HG03025 (cell line): Measurements from ENCODE around the gene METRN.
A peak's percentile ranks its signal among the peaks of the same experiment; 100 is the strongest.

ENCODE experiments used
- ATAC-seq: cut with Tn5 transposase; IDR thresholded peaks from one replicate; pipeline ENCODE4 v1.9.1; 2021; ENCODE audit warnings: mild to moderate bottlenecking, moderate library complexity; ENCODE audit not compliant: unreplicated experiment, low FRiP score

Gene METRN

DNA sequence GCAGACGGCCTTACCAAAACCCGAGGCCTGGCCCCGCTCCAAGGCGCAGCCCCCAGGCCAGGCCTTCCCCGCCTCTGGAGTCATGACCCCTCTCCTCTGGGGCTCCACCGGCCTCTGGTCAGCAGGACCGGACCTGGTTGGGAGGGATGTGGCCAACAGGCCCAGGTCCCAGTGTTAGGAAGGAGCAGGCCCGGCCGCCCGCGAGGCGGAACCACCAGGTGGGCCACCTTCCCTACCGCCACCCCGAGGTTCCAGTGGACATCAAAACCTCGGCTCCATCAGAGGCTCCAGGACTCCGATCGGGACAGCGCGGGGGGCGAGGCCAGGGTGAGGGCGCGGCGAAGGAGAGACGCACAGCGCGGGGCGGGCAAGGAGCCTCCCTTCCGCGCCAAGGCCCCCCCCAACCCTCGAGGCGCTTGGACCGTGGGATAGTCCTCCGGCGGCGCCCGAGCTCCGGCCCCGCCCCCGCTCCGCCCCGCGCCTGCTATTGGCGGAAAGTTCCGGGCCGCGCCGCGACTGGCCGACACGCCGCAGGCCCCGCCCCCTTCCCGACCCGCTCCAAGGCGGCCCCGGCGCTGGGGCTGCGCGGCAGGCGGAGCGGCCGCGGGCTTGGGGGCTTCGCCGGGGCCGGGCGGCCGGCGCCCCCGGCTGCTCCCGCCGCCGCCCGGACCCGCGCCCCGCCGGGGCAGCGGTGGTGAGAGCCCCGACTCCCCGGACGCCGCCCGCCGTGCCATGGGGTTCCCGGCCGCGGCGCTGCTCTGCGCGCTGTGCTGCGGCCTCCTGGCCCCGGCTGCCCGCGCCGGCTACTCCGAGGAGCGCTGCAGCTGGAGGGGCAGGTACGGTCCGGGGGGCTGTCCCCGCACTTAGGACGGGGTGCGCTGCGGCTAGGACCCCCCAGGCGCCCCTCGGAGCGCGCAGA, at the start of gene METRN:
TSS of gene METRN (plus strand) at position 561 of the 919 bp plus-strand sequence. CDS start at position 733, 172 bp downstream.
- peak; percentile 47 for ATAC-seq

DNA sequence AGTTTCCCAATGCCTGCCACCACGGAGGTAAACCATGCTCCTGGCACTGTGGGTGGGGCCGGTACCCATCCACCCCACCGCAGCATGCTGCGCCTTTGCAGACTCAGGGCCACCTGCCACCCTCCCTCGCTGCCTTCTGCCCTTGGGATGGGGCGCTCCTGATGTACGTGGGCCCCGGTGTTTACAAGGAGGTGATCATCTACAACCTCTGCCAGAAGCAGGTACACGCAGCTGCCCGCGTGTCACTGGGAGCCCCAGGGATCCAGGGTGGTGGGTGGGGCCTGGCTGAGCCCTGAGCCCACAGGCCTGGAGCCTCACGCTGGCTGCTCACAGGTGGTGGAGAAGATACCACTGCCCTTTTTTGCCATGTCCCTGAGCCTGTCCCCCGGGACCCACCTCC, 48.3 kb upstream of the METRN start:
- no peak for ATAC-seq

DNA sequence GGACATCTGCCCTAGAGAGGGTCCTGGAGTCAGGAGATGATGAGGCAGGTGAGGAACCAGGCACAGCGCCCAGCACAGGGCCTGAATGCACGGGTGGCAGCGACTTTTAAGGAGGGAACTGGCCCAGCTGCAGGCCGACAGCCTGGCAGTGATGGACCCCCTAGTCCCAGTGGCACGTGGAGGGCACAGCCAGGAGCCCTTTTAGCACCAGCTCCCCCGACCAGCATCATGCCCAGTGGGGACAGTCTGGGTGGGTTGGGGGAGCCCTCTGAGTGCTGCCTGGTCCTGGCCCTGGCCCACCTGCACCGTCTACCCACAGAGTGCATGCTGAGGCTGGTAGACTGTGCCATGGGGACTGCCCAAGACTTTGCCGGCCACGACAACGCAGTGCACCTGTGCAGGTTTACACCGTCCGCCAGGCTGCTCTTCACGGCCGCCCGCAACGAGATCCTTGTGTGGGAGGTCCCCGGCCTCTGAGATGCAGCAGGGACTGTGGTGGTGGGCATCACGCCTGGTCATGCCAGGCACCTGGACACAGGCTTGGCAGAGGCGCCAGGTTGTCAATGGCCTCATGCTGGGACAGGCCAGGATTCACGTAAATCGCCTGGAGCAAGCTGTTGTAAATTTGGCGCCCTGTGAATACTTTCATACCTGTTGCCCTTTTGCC, 47.7 kb upstream of the METRN start:
- no peak for ATAC-seq

DNA sequence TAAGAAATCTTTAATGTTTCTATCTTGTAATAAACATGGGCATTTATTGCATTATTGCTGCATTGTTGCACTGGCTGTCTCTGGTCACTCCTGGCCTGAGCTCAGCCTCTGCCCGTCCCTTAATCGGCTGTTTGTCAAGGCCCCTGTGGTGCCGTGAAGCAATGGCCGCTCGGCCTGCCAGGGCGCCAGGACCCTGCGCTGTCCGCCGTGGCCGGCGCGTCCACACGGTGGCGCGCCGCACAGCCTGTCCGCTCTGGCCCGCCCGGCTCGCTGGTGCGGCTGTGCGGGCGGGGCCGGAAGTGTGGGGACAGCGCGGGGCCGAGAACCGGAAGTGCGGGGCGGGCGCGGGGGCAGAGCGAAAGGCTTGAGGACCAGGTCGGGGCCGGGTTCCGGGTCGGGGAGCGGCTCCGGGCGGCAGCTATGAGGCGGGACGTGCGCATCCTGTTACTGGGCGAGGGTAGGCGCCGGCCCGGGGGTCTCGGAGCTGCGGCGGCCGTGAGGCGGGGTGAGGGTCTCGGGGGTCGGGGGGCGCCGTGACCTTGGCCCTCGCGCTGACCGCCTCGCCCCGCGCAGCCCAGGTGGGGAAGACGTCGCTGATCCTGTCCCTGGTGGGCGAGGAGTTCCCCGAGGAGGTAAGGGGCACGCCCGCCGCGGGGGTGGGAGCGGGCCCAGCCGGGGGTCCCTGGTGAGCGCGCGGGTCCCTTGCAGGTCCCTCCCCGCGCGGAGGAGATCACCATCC, 47.0 kb upstream of the METRN start, which contains the start of gene RHOT2:
TSS of gene RHOT2 (plus strand) at position 353 of the 739 bp plus-strand sequence. CDS start at position 421, 68 bp downstream.
- peak; percentile 58 for ATAC-seq

DNA sequence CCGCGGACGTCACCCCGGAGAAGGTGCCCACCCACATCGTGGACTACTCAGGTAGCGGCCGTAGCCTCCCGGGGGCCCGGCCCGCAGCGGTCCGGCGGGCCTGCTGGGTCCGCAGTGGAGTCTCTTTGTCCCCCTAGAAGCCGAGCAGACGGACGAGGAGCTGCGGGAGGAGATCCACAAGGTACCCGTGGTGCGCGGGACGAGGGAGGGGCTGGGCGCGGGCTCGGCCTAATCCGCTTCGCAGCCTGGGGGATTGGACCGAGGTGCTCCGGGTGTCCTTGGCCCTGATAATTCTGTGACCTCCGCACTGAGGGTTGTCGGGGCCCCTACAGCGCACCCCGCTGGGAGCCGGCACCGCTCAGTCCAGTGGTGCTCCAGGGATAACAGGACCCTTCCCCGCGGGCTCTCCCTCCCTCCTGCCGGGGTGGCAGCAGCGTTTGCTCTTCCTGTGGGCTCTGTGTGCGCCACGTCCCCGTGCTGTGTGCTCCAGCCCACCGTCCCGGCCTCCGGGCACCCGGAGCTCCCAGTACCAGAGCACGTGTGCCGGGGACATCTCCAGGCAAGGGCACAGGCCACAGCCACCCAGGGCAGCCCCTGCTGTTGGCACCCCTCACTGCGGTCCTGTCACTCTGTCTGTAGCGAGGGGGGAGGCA, 46.3 kb upstream of the METRN start:
- ATAC-seq, result peak; percentile 16

DNA sequence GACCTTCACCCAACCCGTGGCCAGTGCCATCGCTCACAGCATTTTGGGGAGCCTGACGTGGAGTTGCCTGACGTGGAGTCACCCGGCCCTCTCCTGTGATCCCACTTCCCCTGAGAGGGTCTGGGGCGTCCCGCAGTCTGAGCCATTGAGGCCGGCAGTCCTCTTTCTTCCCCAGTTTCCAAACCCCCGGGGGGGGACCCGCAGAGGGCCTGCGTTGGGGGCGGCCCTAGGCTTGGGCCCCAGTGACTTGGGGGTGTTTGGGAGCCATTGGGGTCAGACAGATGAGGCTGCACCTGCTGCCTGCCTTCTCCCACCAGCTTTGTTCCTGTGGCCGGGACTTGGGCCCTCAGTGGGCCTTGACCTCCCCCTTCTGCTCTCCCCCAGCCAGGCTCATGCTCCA, 45.3 kb upstream of the METRN start:
- ATAC-seq, result no peak

DNA sequence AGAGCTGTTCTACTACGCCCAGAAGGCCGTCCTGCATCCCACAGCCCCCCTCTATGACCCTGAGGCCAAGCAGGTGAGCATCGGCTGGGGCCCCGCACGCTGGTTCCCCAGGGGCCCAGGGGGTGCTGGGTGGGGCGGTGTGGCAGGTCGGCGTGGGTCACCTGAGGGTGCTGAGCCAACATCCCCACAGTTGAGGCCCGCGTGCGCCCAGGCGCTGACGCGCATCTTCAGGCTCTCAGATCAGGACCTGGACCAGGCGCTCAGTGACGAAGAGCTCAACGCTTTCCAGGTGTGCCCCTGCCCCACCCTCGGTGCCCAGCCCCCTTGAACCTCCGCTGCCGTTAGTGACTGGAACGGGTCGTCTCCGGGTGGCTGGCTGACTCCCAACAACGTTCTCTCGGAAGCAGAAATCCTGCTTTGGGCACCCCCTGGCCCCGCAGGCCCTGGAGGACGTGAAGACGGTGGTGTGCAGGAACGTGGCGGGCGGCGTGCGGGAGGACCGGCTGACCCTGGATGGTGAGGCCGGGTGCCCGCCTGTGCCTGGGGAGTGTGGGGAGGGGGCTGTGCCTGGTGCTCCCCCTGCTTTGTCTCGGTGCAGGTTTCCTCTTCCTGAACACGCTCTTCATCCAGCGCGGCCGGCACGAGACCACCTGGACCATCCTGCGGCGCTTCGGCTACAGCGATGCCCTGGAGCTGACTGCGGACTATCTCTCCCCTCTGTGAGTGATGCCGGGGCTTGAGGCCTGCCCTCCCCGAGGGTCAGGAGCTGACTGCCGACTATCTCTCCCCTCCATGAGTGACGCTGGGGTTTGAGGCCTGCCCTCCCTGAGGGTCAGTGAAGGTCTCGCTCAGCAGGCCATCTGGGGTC, 44.2 kb upstream of the METRN start:
- ATAC-seq, result no peak

DNA sequence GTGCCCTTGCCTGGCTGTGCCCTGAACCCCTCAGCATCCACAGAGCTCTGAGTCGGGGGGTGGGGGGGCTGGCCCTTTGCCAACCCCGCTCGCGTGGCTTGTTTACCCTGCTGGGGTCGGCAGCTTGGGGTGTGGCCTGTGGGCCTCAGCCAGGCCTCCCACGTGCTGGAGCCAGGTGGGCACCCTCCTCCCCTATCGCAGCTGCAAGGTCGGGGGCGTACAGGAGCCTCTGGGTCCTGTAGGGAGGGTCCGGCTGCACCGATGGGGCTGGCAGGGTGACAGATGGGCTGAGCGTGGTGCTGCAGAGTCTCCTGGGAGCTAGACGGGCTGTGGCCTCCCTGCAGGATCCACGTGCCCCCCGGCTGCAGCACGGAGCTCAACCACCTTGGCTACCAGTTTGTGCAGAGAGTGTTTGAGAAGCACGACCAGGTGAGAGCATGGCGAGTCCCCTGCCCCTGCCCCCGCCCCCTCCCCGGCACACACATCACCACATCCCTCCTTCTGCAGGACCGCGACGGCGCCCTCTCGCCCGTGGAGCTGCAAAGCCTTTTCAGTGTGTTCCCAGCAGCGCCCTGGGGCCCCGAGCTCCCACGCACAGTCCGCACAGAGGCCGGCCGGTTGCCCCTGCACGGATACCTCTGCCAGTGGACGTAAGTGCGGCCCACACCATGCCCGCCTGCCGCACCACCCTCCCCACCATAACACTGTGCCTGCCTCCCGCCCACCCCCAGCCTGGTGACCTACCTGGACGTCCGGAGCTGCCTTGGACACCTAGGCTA, 43.4 kb upstream of the METRN start:
- ATAC-seq, result no peak

DNA sequence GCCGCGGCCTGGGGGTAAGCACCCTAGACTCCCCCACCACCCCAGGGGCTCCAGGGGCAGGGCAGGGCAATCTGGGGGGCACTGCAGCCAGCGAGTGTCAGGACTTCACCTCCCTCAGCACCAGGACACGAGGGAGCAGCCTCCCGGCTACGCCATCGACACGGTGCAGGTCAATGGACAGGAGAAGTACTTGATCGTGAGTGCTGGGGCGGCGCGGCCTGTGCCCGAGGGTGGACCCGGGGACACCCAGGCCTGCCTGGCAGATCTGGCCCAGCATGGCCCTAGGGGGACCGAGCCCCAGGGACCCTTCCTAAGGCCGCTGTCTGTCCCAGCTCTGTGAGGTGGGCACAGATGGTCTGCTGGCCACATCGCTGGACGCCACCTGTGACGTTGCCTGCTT, 42.5 kb upstream of the METRN start:
- ATAC-seq, result no peak

DNA sequence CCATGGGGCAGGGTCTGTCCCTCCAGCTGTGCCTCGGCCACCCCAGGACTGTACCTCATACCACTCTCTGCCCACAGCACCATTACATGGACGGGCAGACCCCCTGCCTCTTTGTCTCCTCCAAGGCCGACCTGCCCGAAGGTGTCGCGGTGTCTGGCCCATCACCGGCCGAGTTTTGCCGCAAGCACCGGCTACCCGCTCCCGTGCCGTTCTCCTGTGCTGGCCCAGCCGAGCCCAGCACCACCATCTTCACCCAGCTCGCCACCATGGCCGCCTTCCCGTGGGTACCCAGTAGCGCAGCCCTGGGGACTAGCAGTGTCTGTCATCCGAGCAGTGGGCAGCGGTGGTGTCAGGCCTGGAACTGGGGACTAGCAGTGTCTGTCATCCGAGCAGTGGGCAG, 42.1 kb upstream of the METRN start:
- ATAC-seq, result no peak

DNA sequence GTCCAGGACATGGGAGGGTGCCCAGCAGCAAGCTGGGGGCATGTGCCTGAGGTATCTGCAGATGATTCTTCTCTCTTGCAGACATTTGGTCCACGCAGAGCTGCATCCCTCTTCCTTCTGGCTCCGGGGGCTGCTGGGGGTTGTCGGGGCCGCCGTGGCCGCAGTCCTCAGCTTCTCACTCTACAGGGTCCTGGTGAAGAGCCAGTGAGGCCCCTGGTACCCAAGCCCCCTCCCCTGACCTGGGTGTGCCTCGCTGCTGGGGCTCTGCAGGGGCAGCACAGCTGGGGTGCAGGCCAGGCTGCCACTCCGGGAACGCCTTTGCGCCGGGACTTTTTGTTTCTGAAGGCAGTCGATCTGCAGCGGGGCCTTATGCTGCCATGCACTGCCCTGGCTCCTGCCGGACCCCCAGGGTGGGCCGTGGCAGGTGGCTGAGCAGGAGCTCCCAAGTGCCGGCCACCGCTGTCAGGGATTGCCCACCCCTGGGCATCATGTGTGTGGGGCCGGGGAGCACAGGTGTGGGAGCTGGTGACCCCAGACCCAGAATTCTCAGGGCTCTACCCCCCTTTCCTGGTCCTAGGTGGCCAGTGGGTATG, 41.4 kb upstream of the METRN start:
- no peak for ATAC-seq

DNA sequence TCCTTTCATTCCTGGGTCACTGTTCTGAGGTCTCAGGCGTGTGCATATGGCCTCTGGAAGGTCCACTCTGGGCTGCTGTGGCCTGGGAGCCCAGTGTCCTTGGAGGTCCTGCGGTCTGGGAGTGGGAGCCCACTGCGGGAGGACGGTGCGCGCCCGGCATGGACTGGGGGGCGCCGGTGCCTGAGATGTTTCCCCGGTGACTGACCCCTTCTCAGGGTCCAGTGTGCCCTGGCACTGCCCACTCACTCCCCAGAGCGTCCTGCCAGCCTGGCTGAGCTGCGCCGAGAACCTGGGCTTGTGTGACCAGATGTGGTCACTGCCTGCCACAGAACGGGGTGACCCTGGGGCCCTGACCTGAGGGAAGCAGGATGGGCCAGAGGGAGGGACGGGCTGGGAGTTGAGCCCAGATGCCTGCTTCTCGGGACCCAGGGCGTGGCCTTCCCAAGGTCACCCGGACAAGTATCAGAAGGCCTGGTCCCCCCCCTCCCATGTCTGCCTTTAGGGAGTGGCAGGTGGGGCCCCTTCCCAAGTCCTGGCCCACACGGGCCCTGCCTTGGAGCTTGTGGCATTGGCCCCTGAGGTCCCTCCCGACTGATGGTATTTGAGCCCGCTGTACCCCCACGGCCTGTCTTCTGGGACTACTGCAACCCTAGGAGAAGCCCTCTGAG, 40.6 kb upstream of the METRN start:
- no peak for ATAC-seq

DNA sequence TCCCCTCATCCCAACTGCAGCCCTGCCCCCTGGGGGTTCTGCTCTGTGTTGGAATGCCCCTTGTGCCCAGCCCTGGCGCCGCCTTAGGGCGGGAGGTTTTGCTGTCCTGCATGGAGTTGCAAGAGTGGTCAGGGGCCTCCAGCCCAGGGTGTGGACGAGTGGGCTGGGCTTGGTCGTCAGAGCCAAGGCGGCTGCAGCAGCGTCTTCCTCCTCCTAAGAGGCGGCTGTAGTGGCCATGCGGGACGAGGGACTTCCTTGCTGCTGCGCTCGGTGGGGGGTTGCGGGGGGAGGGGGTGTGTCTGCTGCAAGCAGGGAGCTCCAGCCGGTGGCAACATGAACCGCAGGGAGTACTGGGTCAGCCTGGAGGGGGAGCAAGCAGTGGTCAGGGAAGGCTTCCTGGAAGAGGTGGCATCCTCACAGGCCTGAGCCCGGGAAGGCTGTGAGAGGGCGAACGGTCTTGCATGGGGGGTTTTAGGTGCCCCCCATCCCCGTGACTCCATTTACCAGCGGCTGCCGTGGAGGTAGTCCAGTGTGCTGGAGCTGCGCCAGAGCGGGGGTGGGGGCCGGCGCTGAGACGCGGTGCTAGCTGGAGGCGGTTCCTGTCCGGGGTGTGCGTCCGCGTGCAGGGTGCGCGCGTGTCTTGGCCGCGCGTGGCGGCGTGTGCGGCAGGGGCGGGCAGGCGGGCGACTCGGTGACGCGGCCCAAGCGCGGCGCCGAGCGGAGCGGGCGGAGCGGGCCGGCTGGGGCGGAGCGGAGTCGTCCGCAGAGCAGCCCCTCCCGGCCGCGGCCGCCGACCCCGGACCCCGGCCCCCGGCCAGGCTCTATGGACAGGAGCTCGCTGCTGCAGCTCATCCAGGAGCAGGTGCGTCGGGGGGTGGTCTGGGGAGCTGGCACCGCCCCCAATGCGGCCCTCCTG, 39.7 kb upstream of the METRN start, which contains the start of gene RHBDL1:
TSS of gene RHBDL1 (plus strand) at position 704 of the 916 bp plus-strand sequence. CDS start at position 824, 120 bp downstream.
- ATAC-seq, result no peak

DNA sequence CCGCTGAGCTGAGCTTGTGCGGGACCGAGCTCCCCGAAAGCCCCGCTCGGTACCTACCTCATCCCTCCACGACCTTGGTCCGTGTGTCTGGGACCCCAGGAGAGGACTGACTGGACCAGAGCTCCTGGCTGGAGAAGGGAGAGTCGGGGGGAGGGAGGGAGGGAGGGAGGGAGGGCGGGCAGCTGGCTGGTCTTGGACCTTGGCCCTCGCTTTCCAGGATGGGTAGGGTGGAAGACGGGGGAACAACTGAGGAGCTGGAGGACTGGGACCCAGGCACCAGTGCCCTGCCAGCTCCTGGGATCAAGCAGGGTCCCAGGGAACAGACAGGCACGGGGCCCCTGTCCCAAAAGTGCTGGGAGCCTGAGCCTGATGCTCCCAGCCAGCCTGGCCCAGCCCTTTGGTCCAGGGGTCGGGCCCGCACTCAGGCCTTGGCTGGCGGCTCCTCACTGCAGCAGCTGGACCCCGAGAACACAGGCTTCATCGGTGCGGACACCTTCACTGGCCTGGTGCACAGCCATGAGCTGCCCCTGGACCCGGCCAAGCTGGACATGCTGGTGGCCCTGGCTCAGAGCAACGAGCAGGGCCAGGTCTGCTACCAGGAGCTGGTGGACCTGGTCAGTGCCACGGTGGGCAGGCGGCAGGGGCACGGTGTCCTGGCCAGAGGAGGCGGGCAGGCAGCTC, 38.9 kb upstream of the METRN start:
- no peak for ATAC-seq

DNA sequence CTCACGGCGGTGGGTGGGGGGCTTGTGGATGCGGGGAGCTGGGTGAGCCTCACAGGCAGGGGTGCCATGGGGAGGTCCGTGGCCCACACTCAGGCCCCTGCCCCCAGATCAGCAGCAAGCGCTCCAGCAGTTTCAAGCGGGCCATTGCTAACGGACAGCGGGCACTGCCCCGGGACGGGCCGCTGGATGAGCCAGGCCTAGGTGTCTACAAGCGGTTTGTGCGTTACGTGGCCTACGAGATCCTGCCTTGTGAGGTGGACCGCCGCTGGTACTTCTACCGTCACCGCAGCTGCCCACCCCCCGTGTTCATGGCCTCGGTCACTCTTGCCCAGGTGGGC, 38.4 kb upstream of the METRN start:
- ATAC-seq, result no peak

DNA sequence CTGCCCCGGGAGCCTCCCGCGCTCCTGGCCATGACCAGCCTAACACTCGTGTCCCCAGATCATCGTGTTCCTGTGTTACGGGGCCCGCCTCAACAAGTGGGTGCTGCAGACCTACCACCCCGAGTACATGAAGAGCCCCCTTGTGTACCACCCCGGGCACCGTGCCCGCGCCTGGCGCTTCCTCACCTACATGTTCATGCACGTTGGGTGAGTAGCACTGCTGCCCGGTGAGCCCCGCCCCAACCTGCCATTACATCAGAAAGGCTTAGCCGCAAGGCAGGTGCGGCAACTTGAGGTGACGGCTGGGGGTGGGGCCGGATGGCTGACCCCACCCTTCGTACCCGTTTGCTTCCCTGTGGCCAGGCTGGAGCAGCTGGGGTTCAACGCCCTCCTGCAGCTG, 38.0 kb upstream of the METRN start:
- no peak for ATAC-seq
